Naive B cell (primary cell): ENCODE measurements around the gene APBA2. TPM values are rescaled to one million over a fixed set of nuclear protein-coding genes. Genes with fewer than 3 reads are reported as not detected.
A peak's percentile ranks its signal among the peaks of the same experiment; 100 is the strongest.

Experiments used
- ATAC-seq, 2 donors: fragments of 150-1000 bp; cut with Tn5 transposase; 2 replicates each; pipeline ENCODE4 v1.10.0; 2021; ENCODE audit warnings: low read depth in 2 of 2, mild to moderate bottlenecking in 2 of 2, moderate library complexity in 2 of 2
- DNase-seq: peaks from one replicate; pipeline ENCODE4 v3.0.0; 2022
- H3K27ac Mint-ChIP-seq, 6 donors: one replicate each; pipeline ENCODE4 v1.8.0; 2020 to 2022; ENCODE audit warnings: mild to moderate bottlenecking in 6 of 6, mixed read lengths in 6 of 6, moderate library complexity in 5 of 6, inconsistent platforms in 2 of 6
- H3K27me3 Mint-ChIP-seq, 3 donors: one replicate each; pipeline ENCODE4 v1.8.0; 2021 to 2022; ENCODE audit warnings: mixed read lengths in 3 of 3, mild to moderate bottlenecking in 1 of 3
- H3K36me3 Mint-ChIP-seq, 2 donors: one replicate each; pipeline ENCODE4 v1.8.0; 2020 to 2022; ENCODE audit warnings: mixed read lengths in 2 of 2, inconsistent platforms in 1 of 2, mild to moderate bottlenecking in 1 of 2
- H3K4me1 Mint-ChIP-seq, 3 donors: one replicate each; pipeline ENCODE4 v1.8.0; 2020 to 2022; ENCODE audit warnings: mixed read lengths in 3 of 3, inconsistent platforms in 1 of 3, mild to moderate bottlenecking in 1 of 3, moderate library complexity in 1 of 3
- H3K4me3 Mint-ChIP-seq, 8 donors: one replicate each; pipeline ENCODE4 v1.8.0; 2020 to 2022; ENCODE audit warnings: mild to moderate bottlenecking in 8 of 8, mixed read lengths in 8 of 8, moderate library complexity in 8 of 8, inconsistent platforms in 2 of 8
- H3K9me3 Mint-ChIP-seq, 7 donors: one replicate each; pipeline ENCODE4 v1.8.0; 2020 to 2022; ENCODE audit warnings: mixed read lengths in 7 of 7, mild to moderate bottlenecking in 5 of 7, inconsistent platforms in 2 of 7, moderate library complexity in 1 of 7
- polyA plus RNA-seq, 6 donors: library from polyadenylated mRNA; unstranded; fragments of 300-500 nt; fragmentation: Illumina TruSeq; gene quantifications; one replicate each; pipeline ENCODE4 v1.2.3, GENCODE V29; 2021; ENCODE audit warnings: low read depth in 6 of 6

Gene APBA2
- polyA plus RNA-seq, 6 donors from 2014 or later = 0.30 to 0.36 TPM; not detected in 4

GRCh38 chr15:29086891-29087290 lies 201.1 kb downstream of the APBA2 start:
- Mint-ChIP-seq H3K27me3 (peaks cover 0 to 28% (median 17%) of the 10 kb centered on the region in 3 donors), H3K4me3 (no peak overlapping the region), H3K9me3 (peaks cover 0 to 6% (median 2%) of the 10 kb centered on the region in 7 donors), H3K27ac (peak overlapping the region in 2 of 6 donors; percentile 19 to 38), H3K4me1 (peaks cover 0 to 5% (median 0%) of the 10 kb centered on the region in 3 donors), H3K36me3 (no peaks in the 10 kb centered on the region)
- no peak for ATAC-seq
- DNase-seq = no peak

DNA sequence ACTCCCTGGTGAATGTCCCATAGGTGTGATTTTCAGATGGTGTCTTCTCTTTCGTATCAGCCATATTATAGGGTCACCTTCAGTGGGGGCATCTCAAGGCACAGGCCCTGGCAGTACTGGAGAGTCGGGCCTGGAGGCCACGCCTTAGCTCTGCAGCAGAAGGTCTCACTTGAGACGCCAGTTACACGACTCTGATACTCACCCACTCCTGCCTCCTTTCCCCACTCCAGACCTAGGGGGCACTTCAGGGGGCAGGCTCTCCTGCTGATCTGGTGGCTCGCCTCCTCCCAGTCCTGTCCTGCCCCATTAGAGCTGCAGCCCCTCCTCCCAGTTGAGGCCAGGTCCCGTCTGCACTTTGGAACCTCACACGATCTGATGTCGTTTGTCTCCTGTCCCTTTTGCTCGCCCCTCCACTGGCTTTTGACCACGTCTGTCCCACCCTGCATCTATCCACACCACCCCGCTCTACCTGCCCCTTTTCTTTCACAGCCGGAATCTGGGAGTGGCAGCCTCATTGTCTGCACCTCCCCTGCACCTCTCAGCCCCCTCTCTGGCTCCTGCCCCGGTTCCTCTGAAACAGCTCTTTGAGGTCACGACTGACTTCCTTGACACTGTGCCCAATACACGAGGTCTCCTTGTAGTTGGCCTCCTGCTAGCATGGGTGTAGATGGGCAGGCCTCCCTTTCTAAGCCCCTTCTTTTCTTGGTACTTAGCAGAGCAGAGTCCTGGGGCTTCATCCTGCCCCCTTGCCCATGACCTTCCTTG lies 201.9 kb downstream of the APBA2 start:
- ATAC-seq = no peak
- Mint-ChIP-seq H3K4me3 (no peak overlapping the region), H3K27ac (peak overlapping the region in 1 of 6 donors; percentile 63), H3K27me3 (peaks cover 0 to 28% (median 17%) of the 10 kb centered on the region in 3 donors), H3K36me3 (no peaks in the 10 kb centered on the region), H3K9me3 (peaks cover 0 to 6% (median 3%) of the 10 kb centered on the region in 7 donors), H3K4me1 (peaks cover 0 to 5% (median 3%) of the 10 kb centered on the region in 3 donors)
- no peak for DNase-seq

DNA sequence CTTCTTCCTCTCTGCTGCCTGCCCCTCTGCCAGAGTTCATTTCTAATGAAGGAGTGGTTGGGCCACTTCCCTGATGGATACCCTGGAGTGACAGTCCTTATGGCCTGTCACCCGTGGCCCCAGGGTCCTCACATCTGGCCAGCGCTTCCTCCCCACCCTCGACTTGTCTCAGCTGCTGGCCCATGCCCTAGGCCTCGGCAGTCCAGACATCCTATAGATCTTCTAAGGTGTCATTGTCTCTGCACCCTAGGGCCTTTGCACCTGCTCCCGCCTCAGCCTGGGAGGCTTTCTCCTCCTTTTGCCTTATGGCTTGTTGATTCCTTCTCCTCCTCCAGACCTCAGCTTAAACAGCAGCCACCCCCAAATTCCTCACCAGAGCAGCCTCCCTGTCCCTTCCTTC lies 202.9 kb downstream of the APBA2 start:
- peak overlapping the region in 1 of 6 donors; percentile 44 for H3K27ac Mint-ChIP-seq
- peaks cover 0 to 6% (median 2%) of the 10 kb centered on the region in 7 donors for H3K9me3 Mint-ChIP-seq
- no peak for DNase-seq
- H3K36me3 Mint-ChIP-seq = no peaks in the 10 kb centered on the region
- H3K4me3 Mint-ChIP-seq = no peak overlapping the region
- peaks cover 0 to 5% (median 3%) of the 10 kb centered on the region in 3 donors for H3K4me1 Mint-ChIP-seq
- no peak for ATAC-seq
- peaks cover 0 to 28% (median 17%) of the 10 kb centered on the region in 3 donors for H3K27me3 Mint-ChIP-seq

DNA sequence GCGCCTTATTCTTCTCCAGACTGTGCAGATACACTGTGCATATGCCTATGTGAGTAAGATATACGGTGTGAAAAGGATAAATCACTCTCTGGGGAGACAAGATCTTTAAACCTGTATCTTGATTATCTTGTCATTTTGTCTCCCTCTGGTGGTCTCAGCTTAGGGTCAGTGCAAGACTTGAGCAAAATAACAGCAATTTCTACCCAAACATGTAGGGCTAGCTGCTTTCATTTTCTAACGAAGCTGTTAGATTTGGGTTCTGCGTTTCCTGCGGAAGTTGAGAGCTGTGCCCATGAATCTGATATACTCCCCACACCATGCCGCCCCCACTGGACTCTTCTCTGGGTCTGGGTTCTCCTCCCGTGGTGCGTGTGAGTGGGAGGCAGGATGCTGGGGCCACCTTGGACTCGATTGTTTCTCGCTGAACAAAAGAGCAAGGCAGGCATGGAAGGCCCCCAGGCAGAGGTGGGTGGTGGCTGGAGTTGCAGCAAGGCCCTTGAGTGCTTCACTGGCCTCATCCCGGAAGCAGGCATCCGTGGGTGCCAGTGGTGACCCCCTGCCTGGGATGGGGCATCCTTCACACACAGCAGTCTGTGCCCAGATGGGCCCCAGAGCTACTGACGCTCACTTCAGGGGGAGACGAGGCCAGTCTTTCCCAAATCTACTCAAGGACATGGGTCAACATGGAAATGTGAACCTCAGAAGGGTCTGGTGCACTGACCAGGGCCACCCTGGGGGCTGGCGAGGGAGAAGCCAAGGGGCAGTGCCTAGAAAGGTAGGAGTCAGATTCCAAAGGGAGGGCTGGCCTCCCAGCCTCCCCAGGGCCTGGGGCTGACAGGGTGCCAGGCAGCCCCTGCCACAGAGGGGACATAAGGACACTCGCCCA lies 204.2 kb downstream of the APBA2 start:
- Mint-ChIP-seq H3K27ac (peak overlapping the region in 1 of 6 donors; percentile 37), H3K36me3 (no peaks in the 10 kb centered on the region), H3K4me3 (no peak overlapping the region), H3K9me3 (peaks cover 0 to 4% (median 2%) of the 10 kb centered on the region in 7 donors), H3K27me3 (peaks cover 0 to 22% (median 17%) of the 10 kb centered on the region in 3 donors), H3K4me1 (peaks cover 0 to 5% (median 3%) of the 10 kb centered on the region in 3 donors)
- no peak for DNase-seq
- no peak for ATAC-seq

DNA sequence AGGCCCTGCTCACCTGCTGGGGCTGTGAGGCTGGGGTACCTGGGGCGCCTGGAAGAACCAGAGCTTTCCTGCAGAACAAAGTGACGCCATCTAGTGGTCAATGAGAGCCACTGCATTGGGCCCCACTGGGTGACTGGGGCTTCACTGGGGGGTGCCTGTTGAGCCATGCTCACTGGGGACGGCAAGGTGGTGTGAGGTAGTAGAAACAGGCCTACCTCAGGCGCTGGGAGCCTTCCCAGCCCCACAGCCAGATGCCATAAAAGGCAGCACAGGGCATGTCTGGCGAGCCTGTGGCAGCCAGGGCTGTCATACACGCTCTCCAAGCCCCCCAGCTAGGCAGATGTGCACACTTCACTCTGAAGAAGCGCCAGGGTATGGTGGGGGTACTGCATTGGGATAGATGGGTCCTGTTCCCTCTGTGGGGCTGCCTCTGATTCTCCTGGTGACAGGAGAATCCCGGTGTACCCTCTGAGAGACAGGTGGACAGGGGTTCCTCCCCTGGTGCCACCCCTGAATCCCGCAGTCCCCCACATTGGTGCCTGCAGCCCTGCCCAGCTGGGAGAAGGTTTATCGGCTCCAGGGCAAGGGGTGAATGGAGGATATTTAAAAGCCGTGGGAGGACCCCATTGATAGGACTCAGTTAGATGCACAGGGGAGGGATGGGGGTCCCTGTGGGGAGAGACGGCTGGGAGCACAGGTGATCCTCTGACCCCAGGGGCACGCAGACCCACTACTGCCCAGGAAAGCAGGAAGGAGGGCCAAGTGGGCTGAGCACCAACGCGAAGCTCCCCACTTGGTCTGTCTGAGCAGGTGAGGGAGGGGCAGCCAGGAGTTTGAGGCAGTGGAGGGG lies 205.1 kb downstream of the APBA2 start:
- Mint-ChIP-seq H3K27me3 (peaks cover 0 to 17% (median 17%) of the 10 kb centered on the region in 3 donors), H3K9me3 (peaks cover 0 to 3% (median 0%) of the 10 kb centered on the region in 7 donors), H3K27ac (no peak overlapping the region), H3K4me3 (no peak overlapping the region), H3K4me1 (peaks cover 0 to 5% (median 3%) of the 10 kb centered on the region in 3 donors), H3K36me3 (no peaks in the 10 kb centered on the region)
- DNase-seq = no peak
- no peak for ATAC-seq

DNA sequence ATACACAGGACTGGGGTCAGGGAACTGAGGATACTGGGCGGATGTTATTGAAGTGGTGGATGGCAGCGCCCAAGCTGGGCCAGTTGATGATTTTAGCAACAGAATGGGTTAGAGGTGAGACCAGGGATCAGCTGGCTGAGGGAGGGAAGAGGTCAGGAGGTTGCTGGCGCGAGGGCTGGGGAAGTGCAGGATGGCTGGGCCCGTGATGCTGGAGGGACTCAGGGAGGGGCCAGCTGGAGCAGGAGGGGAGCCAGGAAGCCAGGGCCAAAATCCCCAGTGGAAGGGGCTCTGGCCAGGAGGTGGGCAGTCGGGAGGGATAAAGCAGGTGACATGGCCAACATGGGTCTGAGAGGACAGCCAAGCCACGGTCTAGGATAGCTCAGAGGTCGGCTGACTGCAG lies 205.9 kb downstream of the APBA2 start:
- Mint-ChIP-seq H3K4me1 (peaks cover 0 to 5% (median 3%) of the 10 kb centered on the region in 3 donors), H3K9me3 (peaks cover 0 to 3% (median 0%) of the 10 kb centered on the region in 7 donors), H3K36me3 (no peaks in the 10 kb centered on the region), H3K27me3 (peaks cover 0 to 17% (median 17%) of the 10 kb centered on the region in 3 donors), H3K4me3 (no peak overlapping the region), H3K27ac (no peak overlapping the region)
- no peak for DNase-seq
- ATAC-seq = no peak

- peaks cover 0 to 3% (median 0%) of the 10 kb centered on the region in 7 donors for H3K9me3 Mint-ChIP-seq
- peaks cover 0 to 16% (median 15%) of the 10 kb centered on the region in 3 donors for H3K27me3 Mint-ChIP-seq
- H3K4me3 Mint-ChIP-seq = no peak overlapping the region
- ATAC-seq (no peak), DNase-seq (no peak)
- H3K4me1 Mint-ChIP-seq = peaks cover 0 to 4% (median 3%) of the 10 kb centered on the region in 3 donors
- no peaks in the 10 kb centered on the region for H3K36me3 Mint-ChIP-seq
- peak overlapping the region in 1 of 6 donors; percentile 40 for H3K27ac Mint-ChIP-seq
Measured at GRCh38 chr15:29092376-29093064, 206.7 kb downstream of the APBA2 start.

- no peaks in the 10 kb centered on the region for H3K36me3 Mint-ChIP-seq
- H3K27ac Mint-ChIP-seq = no peak overlapping the region
- no peak for ATAC-seq
Measured at GRCh38 chr15:29093065-29093435, 207.3 kb downstream of the APBA2 start.

GRCh38 chr15:29093696-29094343 lies 208.0 kb downstream of the APBA2 start:
- no peak for DNase-seq
- peak overlapping the region in 2 of 6 donors; percentile 67 to 80 for H3K27ac Mint-ChIP-seq
- no peak for ATAC-seq
- peaks cover 0 to 3% (median 0%) of the 10 kb centered on the region in 3 donors for H3K4me1 Mint-ChIP-seq
- no peaks in the 10 kb centered on the region for H3K36me3 Mint-ChIP-seq
- H3K4me3 Mint-ChIP-seq = no peak overlapping the region
- H3K9me3 Mint-ChIP-seq = peaks cover 0 to 3% (median 0%) of the 10 kb centered on the region in 7 donors
- peaks cover 0 to 5% (median 2%) of the 10 kb centered on the region in 3 donors for H3K27me3 Mint-ChIP-seq

More at GRCh38 chr15:29093065-29093435, 207.3 kb downstream of the APBA2 start:
- DNase-seq = no peak
- Mint-ChIP-seq H3K4me1 (peaks cover 0 to 3% (median 0%) of the 10 kb centered on the region in 3 donors), H3K9me3 (peaks cover 0 to 3% (median 0%) of the 10 kb centered on the region in 7 donors), H3K27me3 (peaks cover 0 to 11% (median 10%) of the 10 kb centered on the region in 3 donors), H3K4me3 (no peak overlapping the region)

DNA sequence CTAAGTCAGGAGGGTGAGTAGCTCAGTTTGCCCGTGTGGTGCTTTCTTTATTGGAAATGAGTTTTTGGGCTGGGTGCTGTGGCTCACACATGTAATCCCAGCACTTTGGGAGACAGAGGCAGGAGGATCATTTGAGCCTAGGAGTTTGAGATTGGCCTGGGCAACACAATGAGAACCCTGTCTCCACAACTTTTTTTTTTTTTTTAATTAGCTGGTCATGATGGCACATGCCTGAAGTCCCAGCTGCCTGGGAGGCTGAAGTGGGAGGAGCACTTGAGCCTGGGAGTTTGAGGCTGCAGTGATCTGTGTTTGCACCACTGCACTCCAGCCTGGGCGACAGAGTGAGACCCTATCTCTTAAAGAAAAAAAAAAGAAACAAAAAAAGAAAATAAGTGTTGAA lies 208.9 kb downstream of the APBA2 start:
- no peak for DNase-seq
- peaks cover 0 to 3% (median 0%) of the 10 kb centered on the region in 3 donors for H3K4me1 Mint-ChIP-seq

DNA sequence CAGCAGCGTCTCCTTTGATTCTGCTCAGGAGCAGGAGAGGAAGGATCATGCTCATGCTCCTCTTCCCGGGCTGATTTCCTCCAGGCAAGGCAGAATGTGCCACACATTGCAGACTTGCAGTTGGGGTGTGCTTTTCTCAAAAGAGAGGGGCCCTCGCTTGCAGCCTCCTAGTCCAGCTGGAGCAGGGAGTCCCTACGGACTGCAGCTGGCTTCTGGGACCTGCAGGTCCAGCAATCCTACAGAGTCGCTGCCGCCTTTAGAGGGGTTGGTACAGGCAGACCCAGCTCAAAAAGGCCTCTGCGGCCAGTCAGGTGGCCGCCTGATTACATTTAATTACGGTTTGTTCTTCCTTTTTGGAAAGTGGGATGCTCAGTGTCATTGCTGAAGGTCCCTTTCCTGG lies 210.0 kb downstream of the APBA2 start:
- H3K9me3 Mint-ChIP-seq = peaks cover 0 to 3% (median 0%) of the 10 kb centered on the region in 7 donors
- peaks cover 0 to 3% (median 0%) of the 10 kb centered on the region in 3 donors for H3K4me1 Mint-ChIP-seq
- H3K36me3 Mint-ChIP-seq = no peaks in the 10 kb centered on the region
- ATAC-seq = no peak
- no peak overlapping the region for H3K27ac Mint-ChIP-seq
- H3K27me3 Mint-ChIP-seq = peaks cover 0 to 5% (median 0%) of the 10 kb centered on the region in 3 donors
- no peak overlapping the region for H3K4me3 Mint-ChIP-seq
- no peak for DNase-seq

More for the DNA sequence above, 208.9 kb downstream of the APBA2 start:
- Mint-ChIP-seq H3K4me3 (no peak overlapping the region), H3K36me3 (no peaks in the 10 kb centered on the region), H3K27me3 (peaks cover 0 to 5% (median 0%) of the 10 kb centered on the region in 3 donors), H3K9me3 (peaks cover 0 to 3% (median 0%) of the 10 kb centered on the region in 7 donors), H3K27ac (no peak overlapping the region)
- ATAC-seq = no peak

DNA sequence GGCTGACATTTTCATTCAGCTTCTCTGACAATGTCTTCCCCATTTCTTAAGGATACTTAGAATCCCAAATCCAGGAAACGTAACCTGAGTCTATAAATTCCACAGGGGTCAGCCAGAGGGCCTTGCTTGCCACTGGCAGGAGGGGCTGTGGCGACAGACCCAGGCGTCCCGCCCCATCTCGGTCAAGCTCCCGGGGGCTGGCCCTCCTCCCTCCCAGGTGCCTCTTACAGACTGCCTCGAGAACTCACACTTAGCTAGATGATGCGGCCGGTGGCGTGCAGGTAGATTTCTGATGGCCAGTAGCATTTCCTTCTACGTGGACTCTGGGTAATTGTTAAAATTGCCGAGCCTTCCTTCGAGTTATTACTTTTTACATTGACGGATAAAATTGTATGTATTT lies 211.4 kb downstream of the APBA2 start:
- no peak overlapping the region for H3K27ac Mint-ChIP-seq
- no peak for DNase-seq
- H3K4me3 Mint-ChIP-seq = no peak overlapping the region
- H3K27me3 Mint-ChIP-seq = peaks cover 0 to 5% (median 0%) of the 10 kb centered on the region in 3 donors
- H3K36me3 Mint-ChIP-seq = no peaks in the 10 kb centered on the region
- H3K9me3 Mint-ChIP-seq = peaks cover 0 to 3% (median 0%) of the 10 kb centered on the region in 7 donors
- H3K4me1 Mint-ChIP-seq = peaks cover 0 to 3% (median 0%) of the 10 kb centered on the region in 3 donors
- ATAC-seq = no peak
